ENCODE measurements around the gene RPL35A.
"Not testable (repeated sequence)": the region's sequence is repeated elsewhere in the genome, so short reads cannot be mapped to it uniquely, and the experiment has no call there.

RPL35A gene

GRCh38 chr3:197949778-197950676 lies at the start of gene RPL35A:
Gene RPL35A (plus strand): TSS chr3:197950190. CDS start chr3:197950968, 778 bp downstream.
- DNase-seq = peak; percentile 95

- DNase-seq = no peak
These were observed 48.4 kb upstream of the RPL35A start for GRCh38 chr3:197901626-197902025.

- DNase-seq = peak; percentile 79
These were observed 43.8 kb upstream of the RPL35A start for GRCh38 chr3:197906023-197906849.

GRCh38 chr3:197906850-197907187 lies 43.2 kb upstream of the RPL35A start:
- DNase-seq = no peak

GRCh38 chr3:197907196-197907595 lies 42.8 kb upstream of the RPL35A start:
- DNase-seq = no peak

GRCh38 chr3:197908550-197908949 lies 41.4 kb upstream of the RPL35A start:
- not testable (repeated sequence) for DNase-seq

GRCh38 chr3:197908957-197909701 lies 40.9 kb upstream of the RPL35A start:
- no peak for DNase-seq

- DNase-seq = no peak
These were observed 37.1 kb upstream of the RPL35A start for GRCh38 chr3:197912741-197913476.

- no peak for DNase-seq
These were observed 36.2 kb upstream of the RPL35A start for GRCh38 chr3:197913641-197914380.

- DNase-seq = not testable (repeated sequence)
These were observed 28.3 kb upstream of the RPL35A start for GRCh38 chr3:197921429-197922275.

- no peak for DNase-seq
These were observed 23.6 kb upstream of the RPL35A start for GRCh38 chr3:197926418-197926817.

GRCh38 chr3:197927578-197927977 lies 22.4 kb upstream of the RPL35A start:
- not testable (repeated sequence) for DNase-seq

- no peak for DNase-seq
These were observed 13.1 kb upstream of the RPL35A start for GRCh38 chr3:197936819-197937384.

- DNase-seq = no peak
These were observed 9.1 kb upstream of the RPL35A start for GRCh38 chr3:197940745-197941384.

- DNase-seq = peak; percentile 66
These were observed 6.9 kb upstream of the RPL35A start for GRCh38 chr3:197942956-197943556.

- no peak for DNase-seq
These were observed 706 bp upstream of the RPL35A start for GRCh38 chr3:197949191-197949777.

- no peak for DNase-seq
These were observed 679 bp downstream of the RPL35A start for GRCh38 chr3:197950677-197951061.

GRCh38 chr3:197951392-197951990 lies 1.5 kb downstream of the RPL35A start:
- DNase-seq = no peak

GRCh38 chr3:197952440-197952839 lies 2.5 kb downstream of the RPL35A start:
- DNase-seq = no peak
